OCI-M2 (cell line): ENCODE results near the gene POLR2I.

Experiments used
- DNase-seq: peaks from one replicate; lab custom pipeline; 2025; ENCODE audit not compliant: unreplicated experiment; lab: John Stamatoyannopoulos, UW

POLR2I gene

GRCh38 chr19:36064826-36065225 lies 49.8 kb downstream of the POLR2I start:
- no peak for DNase-seq
